Nucleus accumbens (tissue), 56 donors: ENCODE measurements around the gene B3GLCT.
A peak's percentile ranks its signal among the peaks of the same experiment; 100 is the strongest.
"Not testable (repeated sequence)": the region's sequence is repeated elsewhere in the genome, so short reads cannot be mapped to it uniquely, and the experiment has no call there.

Experiments used
- DNase-seq, 56 donors: peaks; one replicate each; lab custom pipeline; 2025; lab: John Stamatoyannopoulos, UW

Gene B3GLCT

DNA sequence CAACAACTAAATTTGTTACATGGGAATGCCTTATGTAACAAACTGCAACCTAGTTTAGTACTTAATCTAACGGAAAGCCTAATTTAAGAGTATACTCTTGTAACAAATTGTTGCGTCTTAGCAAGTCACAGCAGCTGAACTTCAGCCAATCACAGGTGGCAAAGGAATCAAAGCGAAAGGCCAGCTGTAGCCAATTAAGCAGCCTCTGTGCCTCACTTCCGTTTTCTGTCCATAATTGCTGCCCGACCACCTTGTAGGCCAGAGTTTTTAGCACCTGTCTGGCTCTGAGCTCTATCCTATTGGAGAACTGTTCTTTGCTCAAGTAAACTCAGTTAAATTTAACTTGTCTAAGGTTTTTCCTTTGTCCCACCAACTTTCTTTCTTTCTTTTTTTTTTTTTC lies 20.0 kb upstream of the B3GLCT start:
- no peak for DNase-seq

DNA sequence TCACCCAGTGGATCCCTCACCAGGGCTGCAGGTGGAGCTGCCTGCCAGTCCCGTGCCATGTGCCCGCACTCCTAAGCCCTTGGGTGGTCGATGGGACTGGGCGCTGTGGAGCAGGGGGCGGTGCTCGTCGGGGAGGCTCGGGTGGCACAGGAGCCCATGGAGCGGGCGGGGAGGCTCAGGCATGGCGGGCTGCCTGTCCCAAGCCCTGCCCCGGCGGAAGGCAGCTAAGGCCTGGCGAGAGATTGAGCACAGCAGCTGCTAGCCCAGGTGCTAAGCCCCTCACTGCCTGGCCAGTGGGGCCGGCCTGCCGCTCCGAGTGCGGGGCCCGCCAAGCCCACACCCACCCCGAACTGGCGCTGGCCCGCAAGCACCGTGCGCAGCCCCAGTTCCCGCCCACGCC lies 16.8 kb upstream of the B3GLCT start:
- DNase-seq = no peak

DNA sequence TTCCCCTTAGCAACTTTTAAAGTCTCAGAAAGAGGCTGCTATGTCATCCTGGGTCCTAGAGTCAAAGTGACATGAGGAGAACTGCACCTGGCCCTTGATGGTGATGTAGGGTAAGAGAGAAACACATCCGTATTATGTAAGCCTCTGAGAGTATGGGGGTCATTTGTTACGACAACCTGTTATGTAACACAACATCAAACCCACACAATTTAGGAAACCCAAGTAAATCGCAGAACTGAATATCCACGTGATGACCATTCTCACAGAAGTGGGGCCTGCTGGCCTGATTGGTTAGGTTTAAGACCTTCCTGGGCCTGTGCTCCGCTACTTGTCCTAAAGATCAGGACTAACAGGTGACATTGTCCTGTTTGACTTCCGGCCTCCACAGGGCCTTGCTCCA lies 15.3 kb upstream of the B3GLCT start:
- DNase-seq = no peak

DNA sequence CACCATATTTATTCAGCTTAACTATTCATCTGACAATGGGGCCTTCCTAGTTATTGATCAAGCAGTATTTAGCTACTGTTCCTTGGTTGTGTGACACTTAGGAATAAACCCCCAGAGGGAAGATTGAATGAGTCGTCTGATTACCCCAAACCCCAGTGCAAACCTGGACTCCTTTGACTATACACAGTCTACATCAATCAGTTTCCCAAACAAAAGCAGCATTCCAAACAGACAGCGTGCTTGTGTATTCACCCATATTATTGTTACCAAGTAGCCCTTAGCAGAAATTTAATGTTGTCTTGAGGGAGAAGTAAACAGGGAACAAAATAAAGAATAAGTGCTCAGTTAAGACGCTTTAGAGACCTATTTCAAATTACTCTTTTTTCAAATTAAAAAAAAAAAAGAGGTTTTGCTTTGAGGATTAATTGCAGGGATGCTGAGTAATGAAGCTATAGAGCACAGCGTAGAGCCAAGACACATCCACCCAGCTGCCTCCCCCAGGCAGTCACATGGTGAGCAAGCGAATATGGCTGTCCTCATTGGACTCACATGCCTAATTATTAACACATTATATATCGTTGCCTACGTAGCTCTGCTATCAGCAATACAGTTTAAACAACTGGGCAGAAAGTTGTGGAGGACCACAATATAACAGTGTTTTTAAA lies 14.7 kb upstream of the B3GLCT start:
- no peak for DNase-seq

DNA sequence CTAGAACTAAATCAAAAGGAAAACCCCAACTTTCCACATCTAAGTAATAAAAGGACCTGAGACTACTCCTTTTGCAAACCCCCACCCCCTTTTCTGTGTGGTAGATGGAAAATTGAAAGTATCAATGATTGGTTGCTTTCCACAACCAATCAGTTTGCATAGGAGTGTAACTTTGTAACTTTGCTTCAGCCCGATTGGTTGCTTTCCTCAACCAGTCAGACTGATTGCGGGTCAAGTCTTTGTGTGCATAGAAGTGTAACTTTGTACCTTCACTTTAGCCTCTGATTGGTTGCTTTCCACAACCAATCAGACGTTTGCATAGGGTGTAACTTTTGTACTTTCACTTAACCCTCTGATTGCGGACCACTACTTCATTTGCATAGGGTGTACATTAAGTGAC lies 8.0 kb upstream of the B3GLCT start:
- DNase-seq = no peak

DNA sequence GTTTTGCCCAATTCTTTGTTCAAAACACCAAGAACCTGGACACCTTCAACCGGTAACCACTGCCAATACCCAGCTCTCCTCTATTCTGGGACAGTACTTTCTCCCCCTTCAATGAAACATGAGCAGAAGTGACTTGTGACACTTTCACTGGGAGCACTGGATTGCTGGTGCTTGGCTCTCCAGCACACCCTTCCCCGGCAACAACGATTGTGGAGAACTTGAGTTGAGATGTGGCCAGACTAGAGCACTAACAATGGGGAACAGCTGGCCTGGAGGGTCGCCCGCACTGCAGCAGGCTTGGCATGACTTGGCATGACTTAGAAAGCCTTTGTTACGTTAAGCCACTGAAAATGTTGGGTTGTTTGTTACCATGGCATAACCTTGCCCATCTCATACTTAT lies 7.5 kb upstream of the B3GLCT start:
- DNase-seq = peak in 45 of 56 donors; percentile 13 to 82 (median 57)

DNA sequence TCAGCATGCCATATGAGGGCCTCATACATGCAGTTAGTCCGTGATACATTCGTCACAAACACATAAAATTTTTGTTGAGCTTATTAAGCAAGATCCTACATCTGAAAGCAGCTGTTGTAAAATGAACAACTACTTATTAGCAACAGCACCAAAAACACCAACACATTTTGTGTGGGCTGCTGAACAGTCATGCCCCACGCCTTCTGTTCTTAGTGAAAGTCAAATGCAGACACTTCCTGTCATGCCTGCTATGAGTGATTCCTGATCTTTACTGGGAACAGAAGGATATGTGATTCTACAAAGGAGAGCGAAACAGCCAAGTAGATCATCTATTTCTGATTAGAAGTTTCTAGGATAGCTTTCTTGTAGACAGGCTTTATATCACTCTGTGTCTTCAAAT lies 4.2 kb upstream of the B3GLCT start:
- DNase-seq = peak in 10 of 56 donors; percentile 17 to 57 (median 36)

DNA sequence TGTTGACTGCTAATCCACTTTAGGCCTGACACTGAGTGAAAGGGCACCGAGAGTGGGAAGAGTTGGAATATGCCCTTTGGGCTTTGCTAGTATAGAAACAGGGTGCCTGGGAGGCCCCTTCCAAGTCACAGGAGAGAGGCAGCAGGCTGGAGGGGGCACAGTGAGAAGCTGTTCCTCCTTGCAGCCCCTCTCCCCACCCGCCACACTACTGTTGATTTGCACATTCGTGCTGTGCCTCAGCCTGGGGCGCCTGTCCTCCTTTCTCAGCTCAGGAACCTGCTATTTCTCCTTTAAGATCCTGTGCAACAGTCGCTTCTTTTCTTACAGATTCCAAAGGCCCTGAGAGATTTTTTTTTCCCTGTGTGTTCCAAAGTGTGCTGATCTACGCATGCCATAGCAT lies 2.8 kb upstream of the B3GLCT start:
- no peak for DNase-seq

DNA sequence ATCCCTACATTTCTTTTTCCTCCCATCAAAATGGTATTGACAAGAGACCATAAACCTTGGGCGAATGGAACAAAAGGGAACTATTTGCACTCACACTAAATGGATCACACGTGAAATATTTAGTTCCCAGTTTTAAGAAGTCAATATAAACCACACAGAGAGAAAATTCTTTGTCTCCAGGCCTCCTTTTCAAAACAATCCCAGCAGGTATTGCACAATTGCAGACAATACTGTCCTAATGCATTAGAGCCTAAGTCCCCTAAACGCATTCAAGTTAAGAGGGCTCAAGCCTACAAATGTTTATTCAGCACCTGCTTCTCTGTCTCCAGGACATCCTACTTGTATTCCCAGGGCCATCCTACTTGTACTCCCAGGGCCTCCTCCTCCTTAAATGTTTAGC lies 1.3 kb upstream of the B3GLCT start:
- no peak for DNase-seq

DNA sequence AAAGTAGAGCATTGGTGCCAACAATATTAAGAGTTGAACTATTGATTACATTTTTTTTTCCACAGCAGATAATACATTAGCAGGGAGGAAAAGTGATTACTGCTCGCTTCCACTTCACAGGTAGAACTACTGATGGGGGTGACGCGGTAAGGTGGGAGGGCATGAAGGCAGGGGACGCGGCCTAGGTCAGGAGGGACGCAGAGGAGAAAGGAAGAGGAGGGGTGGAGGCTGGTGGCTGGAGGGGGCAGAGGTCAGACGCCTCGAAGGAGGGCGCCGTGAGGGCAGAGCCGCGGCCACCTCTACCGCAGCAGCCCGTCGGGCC lies 287 bp upstream of the B3GLCT start:
- DNase-seq = peak in 2 of 56 donors; percentile 27 to 35

DNA sequence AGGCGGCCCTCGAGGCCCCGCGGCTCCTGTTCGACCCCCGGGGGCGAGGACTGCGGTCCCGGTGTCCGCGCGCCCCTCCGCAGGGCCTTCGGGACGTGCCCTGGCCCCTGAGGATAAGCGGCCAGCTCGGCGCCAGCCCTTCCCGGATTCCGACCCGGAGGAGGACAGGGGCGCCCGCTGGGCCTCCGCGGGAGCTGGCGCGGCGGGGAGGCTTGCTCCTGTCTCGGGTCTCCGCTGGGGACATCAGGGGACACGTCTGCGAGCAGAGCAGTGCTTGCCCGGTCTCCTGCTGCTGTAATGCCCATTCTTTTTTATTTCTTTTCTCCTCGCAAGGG lies 829 bp downstream of the B3GLCT start:
- DNase-seq = peak in 29 of 56 donors; percentile 4 to 73 (median 50)

DNA sequence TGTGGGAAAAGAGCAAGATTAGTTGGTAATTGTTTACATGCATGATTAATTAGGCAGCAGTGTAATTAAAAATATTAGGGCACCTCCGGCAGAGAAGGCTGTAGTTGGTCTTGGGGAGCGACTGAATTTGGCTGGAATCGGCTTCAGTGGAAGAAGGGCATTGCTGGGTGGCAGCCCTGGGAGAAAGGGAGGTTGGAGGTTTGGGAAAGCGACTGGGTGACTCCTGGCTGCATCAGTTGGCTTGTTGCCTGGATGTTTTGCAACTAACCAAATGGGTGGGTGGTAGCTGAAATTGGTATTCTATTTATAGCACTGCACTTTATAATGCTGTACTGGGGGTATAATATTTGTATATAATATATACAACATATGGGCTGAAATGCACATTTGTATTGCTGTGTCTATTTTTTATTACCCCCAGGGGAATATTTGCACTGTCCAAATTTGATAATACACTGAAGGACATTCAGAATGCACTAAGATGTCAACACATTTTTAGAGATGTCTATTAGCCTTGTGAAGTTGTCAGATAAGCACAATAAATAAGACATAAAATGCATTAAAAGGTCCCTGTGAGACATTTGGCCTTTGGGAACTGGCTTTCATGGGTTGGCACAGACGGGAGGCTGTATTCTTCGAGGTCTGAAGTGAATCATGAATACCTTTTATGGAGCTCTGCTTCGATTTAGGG lies 1.7 kb downstream of the B3GLCT start:
- DNase-seq = peak in 7 of 56 donors; percentile 12 to 53 (median 20)

DNA sequence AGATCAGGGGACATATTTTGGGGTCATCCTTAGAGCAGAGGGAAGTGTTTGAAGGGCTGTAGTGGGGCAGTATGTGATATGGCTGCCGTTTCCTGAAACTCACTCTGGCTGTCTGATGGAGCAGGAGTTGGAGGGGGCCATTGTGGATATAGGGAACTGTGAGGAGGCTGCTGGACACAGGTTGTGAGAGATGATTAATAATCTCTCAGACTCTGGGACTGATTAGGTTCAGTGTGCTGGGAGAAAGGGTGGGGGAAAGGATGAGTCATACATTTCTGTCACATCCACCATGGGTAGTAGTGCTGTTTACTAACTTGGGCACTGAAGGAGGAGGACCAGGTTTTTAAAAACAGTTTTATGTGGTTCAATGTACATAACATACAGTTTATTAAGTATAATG lies 4.8 kb downstream of the B3GLCT start:
- DNase-seq = no peak

DNA sequence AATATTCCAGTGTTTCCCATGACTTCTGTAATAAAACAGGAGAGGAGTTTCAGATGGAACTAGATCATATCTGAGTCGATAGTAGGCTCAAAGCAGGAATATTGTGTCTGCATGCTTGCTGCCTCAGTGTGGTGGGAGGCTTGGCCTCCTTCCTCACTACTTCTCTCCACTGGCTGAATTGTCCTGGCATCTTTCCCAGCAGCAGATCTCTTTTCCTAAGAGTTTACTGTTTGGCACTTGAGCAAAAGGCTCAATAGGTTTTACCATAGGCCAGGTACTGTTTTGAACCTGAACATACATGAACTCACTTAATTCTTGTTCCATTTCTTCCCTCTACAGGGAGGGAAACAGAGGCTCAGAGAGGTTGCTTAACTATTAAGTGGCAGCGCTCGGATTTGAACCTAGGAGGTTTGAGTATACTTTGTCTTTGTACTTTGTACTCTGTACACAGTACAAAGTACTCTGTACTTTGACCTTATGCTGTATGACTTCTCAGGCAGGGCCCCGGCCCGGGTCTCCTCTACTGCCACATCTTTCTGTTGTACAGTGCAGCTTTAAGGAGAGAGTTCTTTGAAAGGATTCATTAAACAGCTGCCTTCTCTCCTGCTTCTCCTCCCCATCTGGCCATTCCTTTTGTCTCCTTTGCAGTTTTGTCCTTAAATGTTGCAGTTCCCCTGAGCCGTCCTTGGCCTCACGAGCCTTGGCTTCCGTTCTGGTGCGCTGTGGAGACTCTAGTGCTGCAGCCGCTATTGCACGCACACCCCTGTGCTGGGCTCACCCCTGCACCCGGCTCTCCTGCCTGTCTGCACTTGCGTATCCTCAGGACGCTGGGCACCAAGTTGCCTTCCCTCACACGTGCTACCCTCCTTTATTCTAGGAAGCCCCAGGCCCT lies 8.1 kb downstream of the B3GLCT start:
- peak in 2 of 56 donors; percentile 13 to 18 for DNase-seq

DNA sequence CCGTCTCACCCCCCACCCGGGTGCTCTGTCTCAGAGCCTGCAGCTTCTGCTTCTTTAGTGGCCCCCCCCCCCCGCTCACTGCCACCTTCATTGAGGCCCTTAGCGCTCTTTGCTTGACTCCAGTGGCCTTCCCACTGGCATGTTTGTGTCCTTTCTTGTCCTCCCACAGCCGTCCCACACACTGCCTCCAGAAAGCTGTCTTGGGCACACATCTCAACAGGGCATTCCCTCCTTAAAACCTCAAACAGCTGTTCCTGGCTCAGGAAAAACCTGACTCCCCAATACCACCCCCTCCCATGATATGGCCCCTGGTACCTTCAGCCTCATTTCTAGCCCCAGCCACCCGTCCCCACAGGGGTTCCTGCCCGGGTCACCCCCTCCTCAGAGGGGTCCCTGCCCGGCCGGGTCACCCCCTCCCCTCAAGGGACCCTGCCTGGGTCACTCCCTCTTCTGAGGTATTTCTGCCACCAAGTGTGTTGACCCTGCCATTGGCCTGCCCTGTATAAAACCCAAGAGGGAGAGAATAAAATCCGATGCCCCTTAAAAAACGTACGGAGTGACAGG lies 8.9 kb downstream of the B3GLCT start:
- DNase-seq = no peak

DNA sequence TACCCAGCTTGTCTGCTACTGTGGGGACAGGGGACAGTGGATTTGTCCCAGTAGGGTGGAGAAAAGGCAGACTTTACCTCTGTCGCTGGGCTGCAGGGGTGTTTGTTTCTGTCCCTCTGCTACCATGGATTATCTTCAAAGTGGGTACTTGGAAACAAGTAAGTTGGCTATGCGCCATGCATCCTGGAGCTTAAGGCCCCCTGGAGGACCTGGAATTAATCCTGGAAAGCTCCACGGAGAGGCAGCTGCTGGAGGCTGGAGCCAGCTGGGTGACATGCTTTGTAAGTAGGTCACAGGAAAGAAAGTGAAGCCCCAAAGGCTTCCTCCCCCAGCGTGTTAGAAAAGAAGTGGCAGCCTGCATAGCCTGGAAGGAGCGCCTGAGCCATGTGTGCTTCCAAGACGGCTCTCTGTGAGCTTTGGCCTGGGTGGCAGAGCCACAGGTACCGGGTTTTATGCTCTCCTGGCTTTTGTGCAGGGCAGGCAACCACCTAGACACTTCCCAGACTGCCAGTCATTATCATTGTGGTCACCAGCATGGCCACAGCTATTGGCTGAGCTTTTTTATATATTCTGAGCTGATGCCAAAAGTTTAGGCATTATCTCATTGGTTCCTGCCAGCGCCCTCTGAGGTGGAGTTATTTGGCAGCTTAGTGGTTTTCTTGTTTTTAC lies 9.5 kb downstream of the B3GLCT start:
- DNase-seq = peak in 32 of 56 donors; percentile 8 to 74 (median 36)

DNA sequence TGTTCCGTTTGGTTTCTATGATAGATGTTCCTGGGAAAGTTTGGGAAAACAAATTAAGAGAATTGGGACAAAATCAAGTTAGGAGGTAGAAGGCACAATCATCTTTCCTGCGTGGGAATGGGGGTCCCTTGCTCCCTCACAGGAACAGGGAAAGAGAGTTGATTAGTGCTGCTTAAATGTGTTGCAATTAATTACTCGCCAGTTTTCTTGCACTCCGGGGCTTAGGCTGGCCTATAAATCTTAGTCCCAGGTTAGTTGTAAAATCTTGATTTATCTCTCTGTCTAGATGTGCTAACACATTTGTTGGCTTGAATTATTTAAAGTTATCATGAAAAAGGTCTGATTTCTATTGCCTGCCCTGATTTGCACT lies 10.1 kb downstream of the B3GLCT start:
- DNase-seq = no peak

DNA sequence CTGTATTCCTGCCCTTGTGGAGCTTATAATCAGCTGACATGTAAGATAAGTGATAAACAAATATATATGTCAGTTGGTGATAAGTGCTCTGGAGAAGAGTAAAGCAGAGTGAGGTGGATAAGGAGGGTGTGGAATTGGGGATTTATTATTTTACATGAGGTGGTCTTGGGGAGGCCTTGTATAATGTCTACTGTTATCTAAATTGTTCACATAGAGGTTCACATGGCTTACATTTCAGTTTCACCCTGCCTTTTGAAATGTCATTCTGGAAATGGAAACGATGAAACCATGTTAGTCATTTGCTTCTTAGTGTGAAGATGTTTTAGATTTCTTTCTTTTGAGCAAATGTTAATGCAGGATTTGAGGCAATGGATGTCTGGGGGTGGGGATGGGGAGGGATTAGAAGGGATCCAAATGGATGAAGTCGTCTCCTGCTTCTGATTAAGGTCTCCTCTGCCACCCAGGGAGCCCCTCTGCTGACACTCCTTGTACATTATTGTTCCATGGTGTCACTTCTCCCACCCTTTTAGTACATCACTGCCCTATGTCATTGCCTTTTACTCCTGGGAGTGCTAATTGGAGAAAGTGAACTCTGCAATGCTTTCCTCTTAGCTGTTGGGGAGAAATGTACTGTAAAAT lies 14.0 kb downstream of the B3GLCT start:
- DNase-seq = peak in 1 of 56 donors; percentile 20

DNA sequence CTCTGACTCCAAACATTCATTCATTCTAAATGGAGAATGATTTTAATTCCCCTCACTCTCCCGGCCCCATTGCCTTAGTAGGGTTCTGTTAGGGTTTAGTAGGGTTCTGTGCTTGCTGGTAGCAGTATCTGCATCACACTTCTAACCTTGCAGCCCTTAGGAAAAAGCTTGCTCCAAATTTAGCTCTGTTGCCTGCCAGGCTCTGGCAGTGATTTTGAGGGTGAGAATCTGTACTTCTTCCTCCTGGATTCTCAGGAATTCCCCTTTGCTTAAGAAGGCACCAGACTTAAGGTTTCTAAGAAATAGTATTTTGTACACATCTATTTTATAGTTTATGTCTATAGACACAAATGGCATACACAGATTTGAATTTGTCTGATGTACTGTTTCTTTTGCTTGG lies 14.7 kb downstream of the B3GLCT start:
- no peak for DNase-seq

DNA sequence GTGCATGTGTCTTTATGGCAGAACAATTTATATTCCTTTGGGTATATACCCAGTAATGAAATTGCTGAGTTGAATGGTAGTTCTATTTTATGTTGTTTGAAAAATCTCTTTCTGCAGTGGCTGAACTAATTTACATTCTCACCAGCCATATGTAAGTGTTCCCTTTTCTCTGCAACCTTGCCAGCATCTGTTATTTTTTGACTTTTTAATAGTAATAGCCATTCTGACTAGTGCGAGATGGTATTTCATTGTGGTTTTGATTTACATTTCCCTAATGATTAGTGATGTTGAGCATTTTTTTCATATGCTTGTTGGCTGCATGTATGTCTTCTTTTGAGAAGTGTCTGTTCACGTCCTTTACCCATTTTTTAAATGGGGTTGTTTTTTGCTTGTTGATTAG lies 17.1 kb downstream of the B3GLCT start:
- not testable (repeated sequence) for DNase-seq
